Measurements from ENCODE around the gene OVCA2. TPM values are rescaled to one million over a fixed set of nuclear protein-coding genes. Genes with fewer than 3 reads are reported as not detected.

OVCA2 gene
- total RNA-seq, 2 experiments from 2014 or later, result 22.7 to 24.7 TPM

- Mint-ChIP-seq H3K4me1 (ENCODE audit: low read depth) (peaks cover 29% of the 10 kb centered on the region), H3K4me3 (no peak overlapping the region), H3K9me3 (no peaks in the 10 kb centered on the region), H3K27ac (no peak overlapping the region), H3K27me3 (ENCODE audit: low read depth) (peaks cover 26% of the 10 kb centered on the region), H3K36me3 (ENCODE audit: low read depth) (no peaks in the 10 kb centered on the region)
- intact Hi-C loops (cut with micrococcal nuclease), result no loop called here
- DNase-seq, result no peak
- CTCF ChIA-PET, result interaction anchor here (1.7 kb wide), 1 partner anchor 120 kb away, joined by 8 read pairs; no protein-coding TSS in a partner anchor
Measured at GRCh38 chr17:2028737-2029136, 13.1 kb upstream of the OVCA2 start.

DNA sequence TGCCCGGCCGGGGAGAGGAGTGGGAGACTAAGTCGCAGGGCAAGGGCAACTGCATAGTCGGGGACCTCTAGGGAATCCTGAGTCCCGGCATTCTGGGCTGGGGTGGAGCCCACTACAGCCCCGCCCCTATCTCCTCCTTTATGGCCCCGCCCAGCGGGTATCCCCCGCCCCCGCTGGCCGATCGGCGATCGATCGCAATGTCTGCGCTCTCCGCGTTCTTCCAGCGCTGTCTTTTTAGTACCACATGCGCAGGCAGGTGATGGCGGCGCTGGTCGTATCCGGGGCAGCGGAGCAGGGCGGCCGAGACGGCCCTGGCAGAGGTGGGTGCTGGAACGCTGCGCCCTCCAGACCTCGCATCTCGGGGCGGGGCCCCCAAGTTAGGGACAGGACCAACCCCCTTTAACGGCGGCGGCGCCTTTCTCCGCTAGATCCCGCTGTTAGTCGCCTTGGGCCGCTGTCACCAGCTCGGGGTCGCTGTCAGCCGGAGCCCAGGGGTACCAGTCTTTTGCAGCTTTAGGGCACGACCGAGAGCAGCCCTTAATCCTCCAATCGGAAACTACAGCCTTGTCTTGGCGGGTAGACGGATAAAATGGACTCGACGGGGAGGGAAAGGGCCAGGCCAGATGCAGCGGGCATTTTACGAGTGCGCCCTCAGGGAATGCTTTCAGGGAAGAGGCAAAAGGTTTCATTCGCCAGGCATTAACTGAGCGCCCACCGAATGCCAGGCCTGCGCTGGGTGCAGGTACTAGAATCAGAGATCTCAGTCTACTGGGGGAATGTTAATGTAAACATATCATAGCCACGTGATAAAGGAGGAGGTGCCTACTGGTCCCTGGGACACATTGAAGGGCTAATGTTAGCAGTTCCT lies 11.7 kb upstream of the OVCA2 start, which contains the start of gene DPH1:
DPH1 (plus strand) TSS at position 243 of the 868 bp plus-strand sequence; CDS start at position 260, 17 bp downstream.
- intact Hi-C loops (cut with micrococcal nuclease), result loop anchor here (1.0 to 2.0 kb wide), 4 partner anchors 11 to 314 kb away; no protein-coding TSS in a partner anchor
- H3K4me3 Mint-ChIP-seq, result peak within 1 kb of the TSS; percentile 94
- H3K27ac Mint-ChIP-seq, result peak within 1 kb of the TSS; percentile 61
- H3K27me3 Mint-ChIP-seq (ENCODE audit: low read depth), result peaks cover 24% of the 10 kb centered on the region
- H3K9me3 Mint-ChIP-seq, result no peaks in the 10 kb centered on the region
- peaks cover 29% of the 10 kb centered on the region for H3K4me1 Mint-ChIP-seq (ENCODE audit: low read depth)
- CTCF ChIA-PET, result interaction anchor here (0.6 to 1.2 kb wide), 6 partner anchors 23 to 1510 kb away, joined by 3 to 5 read pairs (median 3); partner anchors contain the start of gene HIC1
- DNase-seq, result peak; percentile 91
- H3K36me3 Mint-ChIP-seq (ENCODE audit: low read depth), result no peaks in the 10 kb centered on the region

DNA sequence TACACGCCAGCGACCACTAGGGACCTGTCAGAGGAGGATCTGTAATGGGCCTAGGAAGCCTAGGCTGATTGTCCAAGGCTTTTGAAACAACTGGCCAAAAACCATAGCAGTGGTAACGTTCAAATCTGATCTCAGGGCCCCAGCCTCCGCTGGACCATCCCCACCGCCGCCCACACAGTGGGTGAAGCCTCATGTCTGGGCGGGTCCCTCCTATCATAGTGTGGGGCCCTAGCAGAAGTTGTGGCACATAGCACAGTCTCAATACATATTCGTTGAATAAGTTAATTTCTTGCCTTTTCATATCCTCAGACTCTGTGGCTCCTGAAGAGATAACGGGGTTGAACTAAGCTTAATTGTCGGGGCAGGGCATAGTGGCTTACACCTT lies 11.1 kb upstream of the OVCA2 start:
- Mint-ChIP-seq H3K4me1 (ENCODE audit: low read depth) (peaks cover 28% of the 10 kb centered on the region), H3K9me3 (no peaks in the 10 kb centered on the region), H3K27me3 (ENCODE audit: low read depth) (peaks cover 19% of the 10 kb centered on the region), H3K4me3 (peak overlapping the region; percentile 94), H3K27ac (peak overlapping the region; percentile 61), H3K36me3 (ENCODE audit: low read depth) (no peaks in the 10 kb centered on the region)
- intact Hi-C loops (cut with micrococcal nuclease), result loop anchor here (1.0 to 2.0 kb wide), 4 partner anchors 11 to 314 kb away; no protein-coding TSS in a partner anchor
- CTCF ChIA-PET, result interaction anchor here (0.7 to 1.2 kb wide), 3 partner anchors 27 to 319 kb away, joined by 3 to 4 read pairs (median 3); no protein-coding TSS in a partner anchor
- no peak for DNase-seq

DNA sequence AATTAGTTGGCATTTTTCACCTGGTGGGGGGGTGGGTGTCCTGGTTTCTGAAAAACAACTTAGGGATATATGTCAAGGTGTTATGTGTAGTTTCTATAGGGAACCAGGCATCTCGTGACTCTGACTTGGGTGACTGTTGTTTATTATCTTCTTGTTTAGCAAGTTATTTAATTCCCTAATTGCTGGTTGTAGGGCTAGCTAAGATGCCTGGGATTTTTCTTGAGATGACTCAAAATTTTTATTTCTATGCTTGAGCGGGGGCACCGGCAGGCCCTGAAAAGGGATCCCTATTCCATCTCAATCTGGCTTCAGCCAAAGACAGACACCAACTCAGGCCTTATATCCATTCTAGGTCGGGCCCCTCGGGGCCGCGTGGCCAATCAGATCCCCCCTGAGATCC lies 8.7 kb upstream of the OVCA2 start:
- H3K27me3 Mint-ChIP-seq (ENCODE audit: low read depth), result peaks cover 3% of the 10 kb centered on the region
- H3K36me3 Mint-ChIP-seq (ENCODE audit: low read depth), result peaks cover 2% of the 10 kb centered on the region
- intact Hi-C loops (cut with micrococcal nuclease), result no loop called here
- CTCF ChIA-PET, result no interaction called here
- H3K4me3 Mint-ChIP-seq, result no peak overlapping the region
- H3K4me1 Mint-ChIP-seq (ENCODE audit: low read depth), result peaks cover 23% of the 10 kb centered on the region
- no peaks in the 10 kb centered on the region for H3K9me3 Mint-ChIP-seq
- DNase-seq, result no peak
- no peak overlapping the region for H3K27ac Mint-ChIP-seq

- H3K36me3 Mint-ChIP-seq (ENCODE audit: low read depth), result peaks cover 2% of the 10 kb centered on the region
- H3K27ac Mint-ChIP-seq, result no peak overlapping the region
- H3K9me3 Mint-ChIP-seq, result no peaks in the 10 kb centered on the region
- intact Hi-C loops (cut with micrococcal nuclease), result no loop called here
- H3K4me3 Mint-ChIP-seq, result no peak overlapping the region
- H3K27me3 Mint-ChIP-seq (ENCODE audit: low read depth), result no peaks in the 10 kb centered on the region
- CTCF ChIA-PET, result no interaction called here
- peaks cover 23% of the 10 kb centered on the region for H3K4me1 Mint-ChIP-seq (ENCODE audit: low read depth)
- DNase-seq, result no peak
Measured at GRCh38 chr17:2034157-2034556, 7.7 kb upstream of the OVCA2 start.

- no peak for DNase-seq
- Mint-ChIP-seq H3K9me3 (no peaks in the 10 kb centered on the region), H3K27me3 (ENCODE audit: low read depth) (no peaks in the 10 kb centered on the region), H3K27ac (no peak overlapping the region), H3K4me1 (ENCODE audit: low read depth) (peaks cover 21% of the 10 kb centered on the region), H3K36me3 (ENCODE audit: low read depth) (peaks cover 2% of the 10 kb centered on the region), H3K4me3 (no peak overlapping the region)
- CTCF ChIA-PET, result no interaction called here
- intact Hi-C loops (cut with micrococcal nuclease), result no loop called here
Measured at GRCh38 chr17:2034806-2035540, 6.8 kb upstream of the OVCA2 start.

GRCh38 chr17:2035541-2036488 lies 6.0 kb upstream of the OVCA2 start:
- no peak overlapping the region for H3K27ac Mint-ChIP-seq
- intact Hi-C loops (cut with micrococcal nuclease), result no loop called here
- H3K27me3 Mint-ChIP-seq (ENCODE audit: low read depth), result no peaks in the 10 kb centered on the region
- no peaks in the 10 kb centered on the region for H3K9me3 Mint-ChIP-seq
- H3K4me1 Mint-ChIP-seq (ENCODE audit: low read depth), result peaks cover 18% of the 10 kb centered on the region
- no peak for DNase-seq
- no peak overlapping the region for H3K4me3 Mint-ChIP-seq
- peaks cover 6% of the 10 kb centered on the region for H3K36me3 Mint-ChIP-seq (ENCODE audit: low read depth)
- CTCF ChIA-PET, result no interaction called here

- Mint-ChIP-seq H3K4me1 (ENCODE audit: low read depth) (peaks cover 16% of the 10 kb centered on the region), H3K27me3 (ENCODE audit: low read depth) (no peaks in the 10 kb centered on the region), H3K4me3 (no peak overlapping the region), H3K27ac (no peak overlapping the region), H3K36me3 (ENCODE audit: low read depth) (peaks cover 8% of the 10 kb centered on the region), H3K9me3 (no peaks in the 10 kb centered on the region)
- no peak for DNase-seq
- intact Hi-C loops (cut with micrococcal nuclease), result no loop called here
- CTCF ChIA-PET, result no interaction called here
Measured at GRCh38 chr17:2037155-2037554, 4.7 kb upstream of the OVCA2 start.

DNA sequence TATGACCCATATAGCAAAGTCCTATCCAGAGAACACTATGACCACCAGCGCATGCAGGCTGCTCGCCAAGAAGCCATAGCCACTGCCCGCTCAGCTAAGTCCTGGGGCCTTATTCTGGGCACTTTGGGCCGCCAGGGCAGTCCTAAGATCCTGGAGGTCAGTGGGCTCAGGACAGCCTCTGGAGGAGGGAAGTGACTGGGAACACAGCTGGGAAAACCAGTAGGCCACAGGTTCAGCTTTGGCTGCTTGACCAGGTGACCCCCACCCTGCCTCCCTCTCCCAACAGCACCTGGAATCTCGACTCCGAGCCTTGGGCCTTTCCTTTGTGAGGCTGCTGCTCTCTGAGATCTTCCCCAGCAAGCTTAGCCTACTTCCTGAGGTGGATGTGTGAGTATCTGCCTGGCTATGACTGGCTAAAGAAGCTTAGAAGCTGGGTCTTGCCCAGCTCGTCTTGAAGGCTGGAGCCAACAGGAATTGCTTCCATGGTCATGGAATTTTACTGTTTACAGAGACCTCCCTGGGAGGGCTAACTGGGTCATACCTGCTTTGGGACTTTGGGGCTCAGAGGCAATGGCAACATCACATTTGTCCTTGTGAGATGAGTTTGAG lies 1.5 kb upstream of the OVCA2 start:
- DNase-seq, result no peak
- Mint-ChIP-seq H3K4me1 (ENCODE audit: low read depth) (peaks cover 27% of the 10 kb centered on the region), H3K27me3 (ENCODE audit: low read depth) (no peaks in the 10 kb centered on the region), H3K9me3 (no peaks in the 10 kb centered on the region), H3K27ac (no peak overlapping the region), H3K36me3 (ENCODE audit: low read depth) (peaks cover 23% of the 10 kb centered on the region), H3K4me3 (no peak overlapping the region)
- CTCF ChIA-PET, result no interaction called here
- intact Hi-C loops (cut with micrococcal nuclease), result loop anchor here (5.0 kb wide), 1 partner anchor 373 kb away; no protein-coding TSS in a partner anchor

DNA sequence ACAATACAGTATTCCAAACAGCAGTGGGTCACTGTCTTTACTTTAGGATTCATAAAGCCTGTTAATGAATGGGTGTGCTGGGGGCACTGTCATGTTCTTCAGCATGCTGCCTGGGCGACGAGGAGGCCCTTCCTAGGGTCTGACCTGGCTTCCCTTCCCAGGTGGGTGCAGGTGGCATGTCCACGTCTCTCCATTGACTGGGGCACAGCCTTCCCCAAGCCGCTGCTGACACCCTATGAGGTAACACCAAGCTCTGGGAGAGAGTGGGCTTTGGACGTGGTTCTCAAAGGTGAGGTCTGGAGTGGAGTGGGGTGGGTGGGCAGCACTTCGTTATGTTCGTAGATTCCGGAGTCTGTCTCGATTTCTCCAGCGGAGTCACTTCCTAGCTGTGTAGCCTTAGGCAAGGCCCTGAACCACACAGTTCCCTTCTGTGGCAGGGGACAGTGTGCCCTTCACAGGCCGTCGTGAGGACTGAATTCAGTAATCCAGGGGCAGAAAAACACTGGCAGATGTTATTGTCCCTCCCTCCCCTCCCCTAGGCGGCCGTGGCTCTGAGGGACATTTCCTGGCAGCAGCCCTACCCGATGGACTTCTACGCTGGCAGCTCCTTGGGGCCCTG lies 771 bp upstream of the OVCA2 start:
- Mint-ChIP-seq H3K4me1 (ENCODE audit: low read depth) (peaks cover 27% of the 10 kb centered on the region), H3K27me3 (ENCODE audit: low read depth) (no peaks in the 10 kb centered on the region), H3K9me3 (no peaks in the 10 kb centered on the region), H3K27ac (no peak overlapping the region), H3K36me3 (ENCODE audit: low read depth) (peaks cover 23% of the 10 kb centered on the region), H3K4me3 (peak overlapping the region; percentile 29)
- CTCF ChIA-PET, result interaction anchor here (2.1 kb wide), 1 partner anchor 16 kb away, joined by 5 read pairs; no protein-coding TSS in a partner anchor
- intact Hi-C loops (cut with micrococcal nuclease), result loop anchor here (1.0 to 5.0 kb wide), 3 partner anchors 11 to 374 kb away; partner anchors contain the start of gene DPH1
- no peak for DNase-seq

DNA sequence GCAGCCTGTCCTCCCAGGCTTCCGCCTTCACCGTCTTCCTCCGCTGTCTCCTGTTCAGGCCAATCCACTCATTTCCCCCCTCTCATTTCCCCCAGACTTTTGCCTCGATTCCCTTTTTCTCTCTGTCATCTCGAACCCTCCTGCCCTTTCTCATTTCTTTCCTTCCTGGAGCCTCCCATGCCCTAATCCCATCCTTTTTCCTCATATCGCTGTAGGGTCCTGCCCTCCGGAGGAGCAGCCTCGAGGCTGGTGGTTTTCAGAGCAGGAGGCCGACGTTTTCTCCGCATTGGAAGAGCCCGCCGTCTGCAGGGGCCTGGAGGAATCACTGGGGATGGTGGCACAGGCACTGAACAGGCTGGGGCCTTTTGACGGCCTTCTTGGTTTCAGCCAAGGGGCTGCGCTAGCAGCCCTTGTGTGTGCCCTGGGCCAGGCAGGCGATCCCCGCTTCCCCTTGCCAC lies 597 bp downstream of the OVCA2 start:
- peak overlapping the region; percentile 93 for H3K27ac Mint-ChIP-seq
- CTCF ChIA-PET, result interaction anchor here (2.1 kb wide), 1 partner anchor 14 kb away, joined by 5 read pairs; no protein-coding TSS in a partner anchor
- no peaks in the 10 kb centered on the region for H3K27me3 Mint-ChIP-seq (ENCODE audit: low read depth)
- DNase-seq, result no peak
- peaks cover 27% of the 10 kb centered on the region for H3K4me1 Mint-ChIP-seq (ENCODE audit: low read depth)
- peak overlapping the region; percentile 94 for H3K4me3 Mint-ChIP-seq
- H3K9me3 Mint-ChIP-seq, result no peaks in the 10 kb centered on the region
- peaks cover 21% of the 10 kb centered on the region for H3K36me3 Mint-ChIP-seq (ENCODE audit: low read depth)
- intact Hi-C loops (cut with micrococcal nuclease), result loop anchor here (5.0 kb wide), 1 partner anchor 375 kb away; no protein-coding TSS in a partner anchor

Measured in activated naive CD4-positive, alpha-beta T cell treated with anti-CD3 and anti-CD28 coated beads for 36 hours (primary cell).